HFFc6 (cell line): ENCODE data around the gene ISM1. TPM values are rescaled to one million over a fixed set of nuclear protein-coding genes. Genes with fewer than 3 reads are reported as not detected.

Experiments
- DNase-seq: peaks from one replicate; pipeline ENCODE4 v3.0.0-alpha.2; 2018
- H3K27ac Mint-ChIP-seq: 2 replicates; pipeline ENCODE4 v1.8.0; 2020; ENCODE audit warnings: mild to moderate bottlenecking, mixed read lengths
- H3K27me3 Mint-ChIP-seq: 2 replicates; pipeline ENCODE4 v1.8.0; 2021; ENCODE audit warnings: mild to moderate bottlenecking, moderate library complexity, mixed read lengths; ENCODE audit not compliant: insufficient read depth
- H3K36me3 Mint-ChIP-seq: 2 replicates; pipeline ENCODE4 v1.8.0; 2021; ENCODE audit warnings: low read depth, mixed read lengths
- H3K4me1 Mint-ChIP-seq: 2 replicates; pipeline ENCODE4 v1.8.0; 2020; ENCODE audit warnings: low read depth, mixed read lengths
- H3K4me3 Mint-ChIP-seq: 2 replicates; pipeline ENCODE4 v1.8.0; 2020; ENCODE audit warnings: mild to moderate bottlenecking, moderate library complexity, mixed read lengths
- H3K9me3 Mint-ChIP-seq: 2 replicates; pipeline ENCODE4 v1.8.0; 2020; ENCODE audit warnings: mild to moderate bottlenecking, mixed read lengths
- CTCF ChIP-seq: fragments of 200-600 bp; sonication (generic); IDR thresholded peaks from 2 replicates; pipeline ENCODE4 v1.5.0; 2021; ENCODE audit warnings: antibody characterized with exemption, mild to moderate bottlenecking
- total RNA-seq, 6 experiments: library from RNA; stranded (reverse); fragmentation: NEBNext Ultra II Directional; extraction: Animal tissue kit (Norgen Biotek cat#: 25700); gene quantifications; 2 replicates in 1 of 6; 3 replicates in 5 of 6; pipeline ENCODE4 v1.2.3, GENCODE V29; 2021

Gene ISM1
- total RNA-seq, 6 experiments from 2014 or later, result 0.07 TPM; not detected in 5

- no peak for TF ChIP-seq CTCF
- H3K9me3 Mint-ChIP-seq, result peaks cover 21% of the 10 kb centered on the region
- H3K36me3 Mint-ChIP-seq, result no peaks in the 10 kb centered on the region
- no peak for DNase-seq
- H3K4me3 Mint-ChIP-seq, result no peak overlapping the region
- H3K4me1 Mint-ChIP-seq, result no peaks in the 10 kb centered on the region
- no peaks in the 10 kb centered on the region for H3K27me3 Mint-ChIP-seq
- no peak overlapping the region for H3K27ac Mint-ChIP-seq
These were observed 34.9 kb upstream of the ISM1 start for GRCh38 chr20:13186043-13186774.

- H3K4me3 Mint-ChIP-seq, result no peak overlapping the region
- no peak overlapping the region for H3K27ac Mint-ChIP-seq
- H3K9me3 Mint-ChIP-seq, result peaks cover 8% of the 10 kb centered on the region
- H3K27me3 Mint-ChIP-seq, result no peaks in the 10 kb centered on the region
- no peaks in the 10 kb centered on the region for H3K4me1 Mint-ChIP-seq
- TF ChIP-seq CTCF, result no peak
- no peaks in the 10 kb centered on the region for H3K36me3 Mint-ChIP-seq
- DNase-seq, result no peak
These were observed 33.2 kb upstream of the ISM1 start for GRCh38 chr20:13187899-13188298.

- TF ChIP-seq CTCF, result no peak
- Mint-ChIP-seq H3K4me3 (no peak overlapping the region), H3K36me3 (no peaks in the 10 kb centered on the region), H3K27me3 (peaks cover 3% of the 10 kb centered on the region), H3K9me3 (no peaks in the 10 kb centered on the region; the same call in 1 of the 2 replicates), H3K27ac (no peak overlapping the region), H3K4me1 (no peaks in the 10 kb centered on the region)
- no peak for DNase-seq
These were observed 21.8 kb upstream of the ISM1 start for GRCh38 chr20:13199279-13199678.

GRCh38 chr20:13200767-13201500, 20.1 kb upstream of the ISM1 start:
- no peak for TF ChIP-seq CTCF
- Mint-ChIP-seq H3K4me1 (no peaks in the 10 kb centered on the region), H3K9me3 (no peaks in the 10 kb centered on the region; the same call in 1 of the 2 replicates), H3K4me3 (no peak overlapping the region), H3K27ac (no peak overlapping the region), H3K36me3 (no peaks in the 10 kb centered on the region), H3K27me3 (peaks cover 3% of the 10 kb centered on the region)
- no peak for DNase-seq

- Mint-ChIP-seq H3K27ac (no peak overlapping the region), H3K4me3 (no peak overlapping the region), H3K36me3 (no peaks in the 10 kb centered on the region), H3K27me3 (peaks cover 3% of the 10 kb centered on the region), H3K9me3 (no peaks in the 10 kb centered on the region; the same call in 1 of the 2 replicates), H3K4me1 (no peaks in the 10 kb centered on the region)
- no peak for TF ChIP-seq CTCF
- DNase-seq, result no peak
These were observed 18.5 kb upstream of the ISM1 start for GRCh38 chr20:13202565-13202964.
